Activated T-cell treated with anti-CD3 and anti-CD28 coated beads, Interleukin-2, amount 50 U/mL, for 1 hour (primary cell): ENCODE data around the gene DSCAML1.

ENCODE experiments used
- DNase-seq: peaks from one replicate; pipeline ENCODE4 v3.0.0-alpha.2; 2020

The DSCAML1 gene

DNA sequence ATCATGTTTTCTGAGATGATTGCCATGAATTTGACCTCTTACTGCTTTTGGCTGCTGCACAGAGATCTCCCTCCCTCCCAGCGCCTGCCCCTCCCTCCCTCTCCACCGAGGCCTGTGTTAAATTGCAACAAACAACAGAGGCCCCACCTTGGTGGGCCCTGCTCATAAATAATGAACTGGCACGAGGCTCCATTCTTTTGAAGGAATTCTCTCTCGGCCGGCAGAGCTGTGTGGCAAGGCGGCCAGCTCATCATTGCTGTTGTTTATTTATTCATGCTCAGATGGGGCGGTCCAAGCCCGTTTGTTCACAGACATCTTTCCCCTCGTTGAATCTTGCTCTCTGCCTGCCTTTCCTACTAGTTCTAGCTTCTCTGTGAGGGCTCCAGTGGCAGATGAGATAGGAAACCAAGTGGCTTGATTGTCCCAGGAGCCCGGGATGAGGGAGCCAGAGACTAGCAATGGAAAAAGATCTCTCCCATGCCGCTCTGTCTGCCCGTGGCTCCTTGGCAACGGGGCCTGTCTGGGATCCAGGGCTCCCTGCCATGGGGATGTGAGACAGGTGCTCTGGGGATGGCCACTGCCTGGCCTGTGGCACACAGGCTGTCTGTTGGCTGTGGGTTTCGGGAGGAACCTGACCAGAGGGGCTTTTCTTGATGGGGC, 192.6 kb downstream of the DSCAML1 start:
- DNase-seq, result no peak

DNA sequence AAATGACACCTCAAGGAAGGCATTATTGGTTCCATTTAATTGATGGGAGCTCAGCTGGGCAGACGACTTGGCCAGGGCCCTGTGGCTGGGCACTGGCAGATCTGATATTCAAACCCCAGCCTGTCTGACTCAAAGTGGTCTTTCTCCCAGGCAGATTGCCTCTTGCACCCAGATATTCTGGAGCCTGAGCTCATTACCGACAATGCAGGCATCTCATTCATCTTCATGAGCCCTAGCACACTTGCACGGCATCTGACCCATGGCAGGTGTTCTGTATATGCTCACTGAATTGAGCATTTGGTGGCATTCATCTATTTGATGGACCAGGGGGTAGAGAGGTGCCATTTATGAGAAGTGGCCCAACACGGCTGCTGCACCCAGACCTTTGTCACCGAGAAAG, 193.1 kb downstream of the DSCAML1 start:
- DNase-seq, result no peak

DNA sequence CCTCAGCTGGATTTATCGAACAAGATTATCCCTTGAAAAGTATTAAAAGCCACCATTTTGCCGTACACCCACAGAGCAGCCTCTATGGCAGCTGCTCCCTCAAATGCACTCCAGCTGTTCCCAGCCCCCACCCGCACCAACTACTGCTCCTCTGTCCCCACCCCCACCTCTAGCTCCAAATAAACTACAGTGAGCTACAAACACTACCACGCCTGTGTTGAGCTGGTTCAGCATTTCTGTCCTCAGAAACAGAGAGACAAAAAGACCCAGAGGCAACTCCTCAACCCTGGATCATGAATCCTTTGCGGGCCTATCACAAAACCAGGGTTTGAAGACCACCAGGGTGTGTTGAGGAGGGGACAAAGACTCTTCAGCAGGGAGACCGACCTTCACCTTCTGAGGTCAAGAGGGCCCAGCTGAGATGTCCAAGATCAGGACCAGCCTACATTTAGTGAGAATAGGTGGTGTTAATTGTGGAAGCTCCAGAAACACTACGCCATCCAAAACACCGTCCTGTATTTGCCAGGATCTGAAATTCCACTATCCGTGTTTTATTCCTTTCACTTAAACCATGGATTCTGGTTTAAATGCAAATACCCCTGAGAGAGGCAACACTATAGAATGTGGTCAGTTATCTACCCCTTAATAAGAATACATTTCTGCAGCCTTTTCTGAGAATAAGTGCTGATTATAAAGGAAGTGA, 195.9 kb downstream of the DSCAML1 start:
- no peak for DNase-seq

DNA sequence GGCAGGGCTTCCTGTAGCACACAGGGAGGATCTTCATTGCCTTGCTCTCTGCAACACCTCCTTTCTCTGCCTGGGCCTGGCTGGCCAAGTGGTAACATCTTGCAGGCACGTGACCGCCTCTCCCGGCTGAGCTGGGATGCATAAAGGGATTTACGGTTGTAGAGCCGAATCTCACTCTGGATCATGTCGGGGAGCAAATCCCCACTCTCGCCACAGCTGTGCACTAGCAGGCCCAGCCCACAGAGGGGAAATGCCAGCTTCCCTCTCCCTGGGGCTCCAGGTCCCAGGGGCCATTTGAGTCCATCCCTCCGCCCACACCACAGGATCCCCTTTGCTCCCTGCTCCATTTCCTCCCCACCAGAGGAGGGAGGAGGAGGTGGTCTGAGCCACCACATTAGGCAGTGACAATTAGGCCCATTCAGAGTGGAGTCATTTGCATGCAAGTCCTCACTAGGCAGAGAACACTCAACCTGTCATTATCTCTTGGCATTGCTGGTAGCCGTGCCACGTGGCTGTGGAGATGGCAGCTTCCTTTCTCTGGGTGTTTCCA, 196.7 kb downstream of the DSCAML1 start:
- DNase-seq, result no peak

GRCh38 chr11:117597071-117597470, 199.9 kb downstream of the DSCAML1 start:
- peak; percentile 32 for DNase-seq

GRCh38 chr11:117595440-117595839, 201.6 kb downstream of the DSCAML1 start:
- no peak for DNase-seq

- DNase-seq, result no peak
Observed at GRCh38 chr11:117594721-117595120, 202.3 kb downstream of the DSCAML1 start.

DNA sequence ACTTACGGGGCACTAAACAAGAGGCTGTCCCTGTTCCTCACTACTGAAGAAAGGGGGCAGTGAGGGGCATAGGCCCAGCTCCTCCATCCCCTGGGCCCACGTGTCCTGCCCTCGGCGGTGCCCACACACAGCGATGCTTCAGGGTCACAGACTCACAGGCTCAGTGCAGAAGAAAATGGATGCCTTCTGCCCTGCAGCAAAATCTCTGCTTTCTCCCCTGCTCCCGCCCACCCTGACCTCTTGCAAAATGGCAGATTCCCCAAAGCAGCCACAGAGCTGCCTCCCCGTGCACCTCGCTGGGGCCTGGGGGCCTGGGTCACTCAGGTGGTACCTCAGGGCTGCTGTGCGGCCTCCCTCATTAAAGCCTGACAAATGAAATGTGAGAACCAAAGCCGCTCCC, 204.0 kb downstream of the DSCAML1 start:
- no peak for DNase-seq

DNA sequence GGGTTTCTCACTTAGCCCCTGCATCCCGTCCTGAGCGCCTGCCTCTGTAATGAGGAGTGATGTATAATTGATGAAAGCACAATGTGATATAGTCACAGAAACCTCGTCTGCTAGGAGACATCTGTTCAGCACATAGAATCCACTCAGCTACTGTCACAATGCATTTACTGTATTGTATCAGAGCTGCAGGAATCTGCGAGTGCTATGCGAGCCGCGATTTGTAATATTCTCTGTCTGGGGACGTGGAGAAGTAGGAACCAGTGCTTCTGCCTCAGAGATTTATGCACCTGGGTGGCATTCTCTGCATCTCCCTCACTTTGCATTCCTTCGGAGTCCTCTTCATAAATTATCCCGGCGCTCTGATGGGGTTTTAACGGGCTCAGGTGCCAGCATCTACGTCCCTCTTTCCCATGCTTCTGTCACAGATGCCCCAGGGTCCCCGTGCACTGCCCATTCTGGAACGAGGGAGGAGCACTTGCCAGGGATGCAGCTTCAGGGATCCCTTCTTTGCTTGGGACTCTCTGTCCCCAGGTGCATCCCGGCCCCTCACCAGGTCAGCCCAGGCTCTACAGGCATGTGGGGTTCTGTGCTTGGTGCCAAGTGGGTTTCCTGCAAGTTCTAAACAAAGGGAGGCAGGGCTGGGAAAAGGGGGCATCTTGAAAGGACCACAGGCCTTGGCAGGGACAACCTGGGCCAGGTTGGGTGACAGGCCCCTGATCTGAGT, 205.5 kb downstream of the DSCAML1 start:
- no peak for DNase-seq

DNA sequence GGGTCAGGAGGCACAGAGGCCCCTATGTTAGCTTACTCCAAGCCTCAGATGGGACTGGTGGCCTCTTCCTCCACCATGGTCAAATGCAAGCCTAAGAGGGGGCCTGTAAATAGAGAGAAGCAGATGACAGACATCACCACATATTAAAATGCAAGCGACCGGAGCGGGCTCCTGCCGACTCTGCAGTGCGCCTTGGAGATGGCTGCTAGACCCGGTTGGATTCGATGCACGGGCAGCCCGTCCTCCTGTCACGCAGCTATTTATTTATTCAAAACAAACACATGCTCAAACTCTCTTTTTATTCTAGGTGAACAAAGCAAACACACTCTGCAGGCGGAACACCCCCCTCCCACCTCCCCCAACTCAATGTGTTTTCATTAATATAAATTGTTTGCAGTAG, 208.0 kb downstream of the DSCAML1 start:
- no peak for DNase-seq

DNA sequence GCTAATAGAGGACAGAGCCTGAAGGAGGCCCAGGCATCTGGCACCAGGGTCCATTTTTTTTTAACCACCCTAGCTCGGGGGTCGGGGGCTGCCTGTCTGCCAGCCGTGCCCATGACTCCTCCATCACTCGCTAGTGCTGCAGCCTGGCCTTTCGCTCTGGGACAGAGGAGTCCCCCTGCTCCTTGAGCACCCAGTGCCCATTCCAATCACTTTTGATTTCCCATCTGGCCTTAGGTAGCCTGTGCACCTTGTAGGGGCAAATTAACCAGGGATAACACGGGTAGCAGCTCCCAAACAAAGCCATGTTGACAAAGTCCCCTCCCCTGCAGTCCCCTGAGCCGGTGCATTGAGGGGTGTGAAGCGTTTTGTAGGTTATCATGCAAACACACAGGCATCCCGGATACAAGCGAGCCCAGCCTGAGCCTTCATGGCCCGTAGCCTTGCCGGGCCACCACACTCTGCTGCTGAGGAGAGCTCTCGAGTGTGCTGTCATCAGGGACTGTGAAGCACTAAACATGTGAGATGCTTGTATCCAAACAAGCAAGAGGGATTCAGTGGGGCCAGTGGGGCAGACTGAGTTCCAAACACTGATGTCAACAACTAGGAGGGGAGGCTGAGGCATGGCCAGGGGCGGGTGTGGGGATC, 208.7 kb downstream of the DSCAML1 start:
- no peak for DNase-seq

DNA sequence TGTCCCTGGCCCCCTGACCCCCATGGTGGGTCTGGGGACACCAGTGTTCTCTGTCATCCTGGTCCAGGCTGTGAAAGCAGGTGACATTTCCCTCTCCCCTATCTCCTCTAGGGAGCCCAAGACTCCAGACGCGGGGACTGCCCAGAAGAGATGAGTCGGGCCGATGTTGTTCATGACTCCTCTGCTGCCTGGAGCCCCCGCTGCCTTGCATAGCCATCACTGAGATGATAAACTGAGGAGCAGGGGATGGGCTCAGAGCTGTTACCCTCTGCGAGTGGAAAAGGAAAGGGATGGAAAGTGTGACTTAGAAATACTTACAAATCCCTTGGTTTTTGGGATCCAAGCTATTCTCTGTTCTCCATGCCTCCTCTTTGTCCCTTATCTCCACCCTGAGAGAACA, 209.6 kb downstream of the DSCAML1 start:
- no peak for DNase-seq

- no peak for DNase-seq
Observed at GRCh38 chr11:117586392-117586791, 210.6 kb downstream of the DSCAML1 start.

DNA sequence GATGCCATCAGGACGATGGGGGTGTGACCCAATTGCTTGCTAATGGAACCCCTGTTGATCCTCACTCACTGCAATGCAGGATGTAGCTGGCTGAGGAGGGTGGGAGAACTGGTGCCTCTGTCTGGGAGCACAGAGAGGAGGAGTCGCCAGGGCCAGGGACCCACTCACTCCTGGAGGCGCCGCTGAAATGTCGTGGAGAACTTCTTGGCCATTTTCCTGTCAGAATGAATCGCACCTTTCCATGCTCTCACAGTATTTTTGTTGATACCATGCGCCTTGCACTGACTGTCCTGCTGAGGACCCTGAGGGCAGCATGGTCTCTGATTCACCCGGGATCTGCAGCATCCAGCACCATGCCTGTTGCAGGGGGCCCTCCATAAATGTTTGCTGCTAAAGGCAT, 211.4 kb downstream of the DSCAML1 start:
- DNase-seq, result no peak

GRCh38 chr11:117584056-117584830, 212.8 kb downstream of the DSCAML1 start:
- no peak for DNase-seq

DNA sequence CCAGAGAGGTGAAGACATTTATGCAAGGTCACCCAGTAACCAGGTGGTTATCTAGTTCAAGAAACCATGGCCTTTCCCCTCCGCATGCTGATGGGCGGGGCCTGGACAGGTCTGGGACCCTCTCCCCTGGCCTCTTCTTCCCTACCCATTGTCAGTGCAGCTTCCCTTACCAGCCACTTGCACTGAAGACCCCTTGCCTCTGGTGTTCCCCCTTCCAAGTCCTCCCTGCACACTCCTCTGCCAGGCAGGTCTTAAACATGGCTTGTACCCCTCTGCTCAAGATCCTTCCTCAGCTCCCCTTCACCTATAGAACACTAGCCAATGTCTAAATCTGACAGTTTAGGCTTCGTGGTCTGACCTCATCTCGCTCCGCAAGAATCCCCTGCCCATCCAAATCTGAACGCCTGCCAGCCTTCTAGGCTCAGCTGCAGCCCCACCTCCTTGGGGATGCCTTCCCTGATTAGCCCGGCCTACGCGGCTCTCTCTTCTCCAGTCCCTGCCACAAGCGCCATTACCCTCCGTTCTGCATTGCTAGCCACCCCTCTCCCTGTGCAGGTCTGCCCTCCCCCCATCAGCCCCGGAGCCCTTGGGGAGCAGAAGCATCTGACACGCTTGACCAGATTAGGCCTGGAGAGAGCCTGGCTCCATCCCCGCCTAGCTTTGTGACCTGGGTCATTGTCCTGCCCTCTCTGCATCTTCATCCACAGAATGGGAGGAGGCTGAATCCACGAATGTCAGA, 213.8 kb downstream of the DSCAML1 start:
- no peak for DNase-seq

GRCh38 chr11:117582433-117582832, 214.6 kb downstream of the DSCAML1 start:
- no peak for DNase-seq

- DNase-seq, result no peak
Observed at GRCh38 chr11:117580866-117581265, 216.2 kb downstream of the DSCAML1 start.

DNA sequence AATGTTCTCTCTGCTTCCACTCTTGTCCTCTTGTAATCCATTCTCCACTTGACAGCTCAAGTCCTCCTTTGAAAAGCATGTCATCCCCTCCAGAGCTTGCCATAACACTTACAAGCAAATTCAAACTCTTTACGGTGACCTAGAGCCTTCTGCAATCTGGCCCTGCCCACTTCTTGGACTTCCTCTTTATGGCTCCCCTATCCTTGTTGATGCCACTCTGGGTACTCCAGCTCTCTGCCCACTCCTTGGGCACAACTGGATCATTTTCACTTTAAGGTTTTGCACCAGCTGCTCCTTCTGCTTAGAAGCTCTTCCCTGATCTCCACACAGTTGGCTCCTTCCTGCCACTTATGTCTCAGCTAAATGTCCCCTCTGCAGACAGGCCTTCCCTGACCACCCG, 217.9 kb downstream of the DSCAML1 start:
- no peak for DNase-seq

GRCh38 chr11:117575856-117576255, 221.2 kb downstream of the DSCAML1 start:
- DNase-seq, result no peak

GRCh38 chr11:117574551-117574950, 222.5 kb downstream of the DSCAML1 start:
- no peak for DNase-seq

DNA sequence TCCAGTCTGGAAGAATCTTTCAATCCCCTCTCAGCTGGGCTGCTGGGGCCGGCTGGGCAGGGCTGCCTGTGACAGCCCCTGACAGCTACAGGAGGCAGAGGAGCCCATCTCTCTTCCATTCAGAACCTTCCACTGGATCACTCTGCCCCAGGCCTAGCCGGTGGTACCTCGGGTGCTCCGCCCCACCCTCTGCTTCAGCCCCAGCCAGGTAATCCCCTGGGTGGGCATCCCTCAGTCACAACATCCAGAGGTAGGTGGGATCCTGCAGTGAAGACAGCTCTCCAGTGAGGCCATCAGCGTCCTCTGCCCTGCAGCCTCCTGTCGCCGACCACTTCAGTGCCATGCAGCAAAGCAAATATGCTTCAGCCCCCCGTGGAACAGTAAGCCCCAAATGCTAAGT, 223.7 kb downstream of the DSCAML1 start:
- DNase-seq, result no peak
